H1 (cell line): ENCODE measurements around the gene CCNY. TPM values are rescaled to one million over a fixed set of nuclear protein-coding genes. Genes with fewer than 3 reads are reported as not detected.

Experiments used
- CTCF ChIA-PET: fragments of 300-600 bp; sonication (Branson Sonifier 250); formaldehyde crosslinking; loops from one replicate; lab custom pipeline; 2021; ENCODE audit not compliant: partially characterized antibody; lab: Charles Lee
- POLR2A ChIA-PET: fragments of 300-600 bp; sonication (Branson Sonifier 250); formaldehyde crosslinking; loops from one replicate; lab custom pipeline; 2021; ENCODE audit warnings: inconsistent platforms; ENCODE audit not compliant: partially characterized antibody; lab: Charles Lee
- DNase-seq, 2 experiments: peaks; one replicate each; pipeline versions ENCODE4 v3.0.0 to v3.0.0-alpha.2; 2010 to 2022; ENCODE audit warnings: low spot score in 2 of 2, low read depth in 1 of 2, mixed read lengths in 1 of 2
- FAIRE-seq: peaks from 2 replicates; lab custom pipeline; 2011; peaks lifted over from hg19 to GRCh38; lab: Jason Lieb, UNC
- H2AFZ ChIP-seq: 2 replicates; pipeline ENCODE4 v1.8.1; 2012; ENCODE audit warnings: low read length, inconsistent platforms
- H2AK5ac ChIP-seq: 2 replicates; pipeline ENCODE4 v1.6.1; 2013; ENCODE audit warnings: low read depth, low read length
- H2BK120ac ChIP-seq: replicated peaks from 2 replicates; pipeline ENCODE3; 2013; ENCODE audit warnings: low read depth, low read length, inconsistent platforms
- H2BK12ac ChIP-seq: 2 replicates; pipeline ENCODE4 v1.6.1; 2013; ENCODE audit warnings: low read depth, low read length
- H2BK15ac ChIP-seq: 2 replicates; pipeline ENCODE4 v1.6.1; 2013; ENCODE audit warnings: low read length
- H2BK20ac ChIP-seq: 2 replicates; pipeline ENCODE4 v1.6.1; 2013; ENCODE audit warnings: low read length
- H2BK5ac ChIP-seq: 2 replicates; pipeline ENCODE4 v1.6.1; 2013; ENCODE audit warnings: low read depth, low read length
- H3K14ac ChIP-seq: 2 replicates; pipeline ENCODE4 v1.6.1; 2013; ENCODE audit warnings: inconsistent platforms; ENCODE audit not compliant: insufficient read length
- H3K18ac ChIP-seq: 2 replicates; pipeline ENCODE4 v1.6.1; 2013; ENCODE audit warnings: low read length; ENCODE audit errors: extremely low read depth
- H3K23ac ChIP-seq: 2 replicates; pipeline ENCODE4 v1.6.1; 2013; ENCODE audit warnings: inconsistent platforms; ENCODE audit not compliant: insufficient read length
- H3K23me2 ChIP-seq: 2 replicates; pipeline ENCODE4 v1.6.1; 2013; ENCODE audit warnings: low read depth, low read length
- H3K27ac ChIP-seq: 2 replicates; pipeline ENCODE4 v1.6.1; 2011; ENCODE audit warnings: low read depth, low read length, inconsistent platforms
- H3K27me3 ChIP-seq, 4 experiments: replicated peaks in 1 of 4; 1 replicate in 1 of 4; 2 replicates in 3 of 4; pipeline versions ENCODE4 v1.6.1 to v1.8.1; 2011 to 2013; ENCODE audit warnings: low read length in 3 of 4, mild to moderate bottlenecking in 3 of 4, inconsistent platforms in 2 of 4, mixed read lengths in 2 of 4, moderate library complexity in 1 of 4; ENCODE audit not compliant: control insufficient read depth in 3 of 4, insufficient read depth in 3 of 4; ENCODE audit errors: extremely low read depth in 1 of 4
- H3K36me3 ChIP-seq, 4 experiments: 2 replicates each; pipeline versions ENCODE4 v1.6.1 to v1.8.1; 2011 to 2013; ENCODE audit warnings: mild to moderate bottlenecking in 4 of 4, low read length in 3 of 4, moderate library complexity in 2 of 4, control low read depth in 1 of 4, inconsistent platforms in 1 of 4; ENCODE audit not compliant: insufficient read depth in 4 of 4, control insufficient read depth in 2 of 4
- H3K4ac ChIP-seq: replicated peaks from 2 replicates; pipeline ENCODE3; 2013; ENCODE audit warnings: low read length, low read depth, mixed read lengths, inconsistent platforms; ENCODE audit not compliant: insufficient read length
- H3K4me1 ChIP-seq, 4 experiments: replicated peaks in 1 of 4; 1 replicate in 1 of 4; 2 replicates in 3 of 4; pipeline versions ENCODE4 v1.6.1 to v1.8.1; 2011 to 2013; ENCODE audit warnings: low read length in 3 of 4, inconsistent platforms in 2 of 4, mixed read lengths in 1 of 4; ENCODE audit not compliant: insufficient read depth in 4 of 4, control insufficient read depth in 3 of 4
- H3K4me2 ChIP-seq, 2 experiments: 2 replicates each; pipeline versions ENCODE4 v1.6.1 to v1.8.1; 2011 to 2013; ENCODE audit warnings: low read depth in 2 of 2, low read length in 2 of 2, control low read depth in 1 of 2, inconsistent platforms in 1 of 2, mild to moderate bottlenecking in 1 of 2; ENCODE audit not compliant: insufficient read depth in 1 of 2
- H3K4me3 ChIP-seq, 4 experiments: fragments of 200-600, 300-600 bp in 1 of 4; sonication (generic), shearing (Covaris generic), sonication (Bioruptor Twin) in 1 of 4; 2 replicates each; pipeline versions ENCODE4 v1.5.1 to v1.8.1; 2011 to 2016; ENCODE audit warnings: low read length in 4 of 4, low read depth in 3 of 4, control low read depth in 2 of 4, inconsistent platforms in 2 of 4, mild to moderate bottlenecking in 2 of 4, mixed read lengths in 1 of 4, moderate library complexity in 1 of 4; ENCODE audit not compliant: insufficient read depth in 2 of 4; ENCODE audit errors: extremely low read depth in 1 of 4
- H3K56ac ChIP-seq: replicated peaks from 2 replicates; pipeline ENCODE3; 2013; ENCODE audit warnings: low read depth, mild to moderate bottlenecking, mixed read lengths, low read length, inconsistent platforms; ENCODE audit not compliant: insufficient read length
- H3K79me1 ChIP-seq: 2 replicates; pipeline ENCODE4 v1.6.1; 2013; ENCODE audit warnings: low read depth, low read length, control low read depth
- H3K79me2 ChIP-seq, 2 experiments: 2 replicates each; pipeline versions ENCODE4 v1.6.1 to v1.8.1; 2012 to 2013; ENCODE audit warnings: low read length in 2 of 2, mild to moderate bottlenecking in 2 of 2, inconsistent platforms in 1 of 2; ENCODE audit not compliant: insufficient read depth in 2 of 2, control insufficient read depth in 1 of 2
- H3K9ac ChIP-seq, 4 experiments: replicated peaks in 1 of 4; 1 replicate in 1 of 4; 2 replicates in 3 of 4; pipeline versions ENCODE4 v1.6.1 to v1.8.1; 2011 to 2013; ENCODE audit warnings: low read depth in 3 of 4, low read length in 3 of 4, control low read depth in 2 of 4, mild to moderate bottlenecking in 2 of 4, moderate library complexity in 2 of 4, inconsistent platforms in 1 of 4; ENCODE audit errors: extremely low read depth in 1 of 4
- H3K9me3 ChIP-seq, 2 experiments: 2 replicates each; pipeline versions ENCODE4 v1.6.1 to v1.8.1; 2012 to 2013; ENCODE audit warnings: mild to moderate bottlenecking in 2 of 2, moderate library complexity in 2 of 2, control low read depth in 1 of 2, inconsistent platforms in 1 of 2, low read depth in 1 of 2, low read length in 1 of 2, mixed read lengths in 1 of 2; ENCODE audit not compliant: insufficient read depth in 2 of 2
- H4K20me1 ChIP-seq, 2 experiments: replicated peaks in 1 of 2; 2 replicates each; pipeline versions ENCODE3 to v1.8.1; 2011 to 2013; ENCODE audit warnings: inconsistent platforms in 2 of 2, low read length in 2 of 2, mild to moderate bottlenecking in 1 of 2; ENCODE audit not compliant: insufficient read depth in 2 of 2, control insufficient read depth in 1 of 2
- H4K5ac ChIP-seq: 2 replicates; pipeline ENCODE4 v1.6.1; 2013; ENCODE audit warnings: low read length, low read depth, mixed read lengths, inconsistent platforms; ENCODE audit not compliant: insufficient read length
- H4K8ac ChIP-seq: 2 replicates; pipeline ENCODE4 v1.8.0; 2013; ENCODE audit warnings: mild to moderate bottlenecking, moderate library complexity, low read length, inconsistent platforms; ENCODE audit not compliant: insufficient read depth; ENCODE audit errors: extremely low read depth
- H4K91ac ChIP-seq: replicated peaks from 2 replicates; pipeline ENCODE3; 2013; ENCODE audit warnings: low read length, mixed read lengths, inconsistent platforms; ENCODE audit not compliant: insufficient read length
- CHD1 ChIP-seq: IDR thresholded peaks from 2 replicates; pipeline ENCODE4 v1.6.1; 2012; ENCODE audit warnings: low read depth, low read length, improper control_type of control experiment
- GTF2F1 ChIP-seq: IDR thresholded peaks from 2 replicates; pipeline ENCODE4 v1.6.1; 2012; ENCODE audit warnings: low read depth, low read length, improper control_type of control experiment, borderline replicate concordance
- NRF1 ChIP-seq: IDR thresholded peaks from 2 replicates; pipeline ENCODE4 v1.6.1; 2011; ENCODE audit warnings: mild to moderate bottlenecking, low read depth, low read length, improper control_type of control experiment
- TCF12 ChIP-seq: IDR thresholded peaks from 2 replicates; pipeline ENCODE4 v1.6.1; 2011; ENCODE audit warnings: low read depth, mild to moderate bottlenecking, low read length
- ZNF274 ChIP-seq: IDR thresholded peaks from 2 replicates; pipeline ENCODE4 v1.7.0; 2012; ENCODE audit warnings: low read length, borderline replicate concordance; ENCODE audit errors: extremely low read depth
- WGBS, 2 experiments: shearing (Covaris generic) in 1 of 2; methylation state at CpG; one replicate each; pipeline versions ENCODE4 v1.1.6 to v1.1.7; 2013 to 2015; ENCODE audit warnings: low lambda C conversion rate in 2 of 2, mixed read lengths in 2 of 2, inconsistent platforms in 1 of 2, low coverage in 1 of 2, missing lambda C conversion rate in 1 of 2; ENCODE audit not compliant: insufficient replicate concordance in 2 of 2, insufficient coverage in 1 of 2, insufficient read length in 1 of 2; ENCODE audit errors: extremely low coverage in 1 of 2, missing lambda C conversion rate in 1 of 2; 5-methylcytosine and 5-hydroxymethylcytosine counted together
- polyA plus RNA-seq, 7 experiments: library from polyadenylated mRNA; depleted of rRNA in 3 of 7; stranded (reverse) in 5 of 7; unstranded in 2 of 7; fragments of >200 nt in 5 of 7; fragments of 200-250 nt in 2 of 7; gene quantifications; 1 replicate in 5 of 7; 2 replicates in 1 of 7; 4 replicates in 1 of 7; pipeline versions ENCODE4 v1.2.1 to v1.2.3, GENCODE V29; 2011 to 2013; ENCODE audit warnings: missing spikeins in 2 of 7, mixed read lengths in 2 of 7
- total RNA-seq: library from RNA; stranded (reverse); fragmentation: NEBNext Ultra II Directional; extraction: Animal tissue kit (Norgen Biotek cat#: 25700); gene quantifications from 2 replicates; pipeline ENCODE4 v1.2.1, GENCODE V29; 2021
- TF ChIP-seq, protein P1 (sequence below): IDR thresholded peaks from 2 replicates; pipeline ENCODE4 v1.6.1; 2012; ENCODE audit warnings: inconsistent platforms
- TF ChIP-seq, protein P2 (sequence below): IDR thresholded peaks from 2 replicates; pipeline ENCODE4 v1.6.1; 2011; ENCODE audit warnings: low read length, improper control_type of control experiment

Gene CCNY
- total and polyA plus RNA-seq, 2 of the 8 experiments (the other 6 are each of a cell fraction or from before 2014, with no cell fraction given), result 25.3 to 68.2 TPM

DNA sequence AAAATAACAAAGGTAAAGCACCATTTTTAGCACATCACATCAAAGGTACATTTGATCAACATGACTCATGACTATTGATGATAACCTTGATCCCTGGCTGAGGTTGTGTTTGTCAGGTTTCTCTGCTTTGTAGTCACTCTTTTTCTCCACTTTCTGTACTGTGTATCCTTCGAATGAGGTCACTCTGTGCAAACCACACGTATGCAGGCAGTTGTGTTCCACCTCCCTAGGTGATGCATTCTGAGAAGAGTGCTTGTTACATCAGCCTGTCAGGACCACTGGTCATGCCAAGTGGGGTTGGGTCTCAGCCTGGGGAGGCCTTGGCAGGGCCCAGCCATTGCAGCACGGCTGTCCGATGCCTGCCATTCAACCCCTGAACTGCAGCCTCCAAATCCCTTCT lies 206.0 kb downstream of the CCNY start:
- TF ChIP-seq TCF12 (no peak), ZNF274 (no peak), NRF1 (no peak), CHD1 (no peak), GTF2F1 (no peak)
- TF ChIP-seq, protein P1, sequence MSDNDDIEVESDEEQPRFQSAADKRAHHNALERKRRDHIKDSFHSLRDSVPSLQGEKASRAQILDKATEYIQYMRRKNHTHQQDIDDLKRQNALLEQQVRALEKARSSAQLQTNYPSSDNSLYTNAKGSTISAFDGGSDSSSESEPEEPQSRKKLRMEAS, result no peak
- TF ChIP-seq, protein P2, sequence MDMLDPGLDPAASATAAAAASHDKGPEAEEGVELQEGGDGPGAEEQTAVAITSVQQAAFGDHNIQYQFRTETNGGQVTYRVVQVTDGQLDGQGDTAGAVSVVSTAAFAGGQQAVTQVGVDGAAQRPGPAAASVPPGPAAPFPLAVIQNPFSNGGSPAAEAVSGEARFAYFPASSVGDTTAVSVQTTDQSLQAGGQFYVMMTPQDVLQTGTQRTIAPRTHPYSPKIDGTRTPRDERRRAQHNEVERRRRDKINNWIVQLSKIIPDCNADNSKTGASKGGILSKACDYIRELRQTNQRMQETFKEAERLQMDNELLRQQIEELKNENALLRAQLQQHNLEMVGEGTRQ, result no peak
- Histone ChIP-seq H3K27me3 (no peaks in the 10 kb centered on the region), H2BK120ac (no peak overlapping the region), H4K5ac (no peak overlapping the region), H3K9ac (no peak overlapping the region), H3K79me1 (no peaks in the 10 kb centered on the region), H4K20me1 (no peaks in the 10 kb centered on the region), H3K27ac (no peak overlapping the region), H2AFZ (no peak overlapping the region), H3K4me1 (no peaks in the 10 kb centered on the region), H3K23ac (no peak overlapping the region), H3K18ac (no peak overlapping the region), H3K56ac (no peak overlapping the region), H3K23me2 (no peaks in the 10 kb centered on the region), H3K36me3 (peaks cover 0 to 5% (median 3%) of the 10 kb centered on the region in 4 experiments; a peak in 1 of 8 replicates), H2AK5ac (no peak overlapping the region), H4K8ac (no peak overlapping the region; the same call in 1 of the 2 replicates), H2BK20ac (no peak overlapping the region), H3K4me2 (no peak overlapping the region), H2BK12ac (no peak overlapping the region), H3K9me3 (no peaks in the 10 kb centered on the region; a peak in 1 of 4 replicates), H4K91ac (no peak overlapping the region), H3K4ac (no peak overlapping the region), H3K79me2 (0 out of 4 replicates have a peak, but pooled peaks cover 0 to 3% of the 10 kb centered on the region in 2 experiments), H2BK5ac (no peak overlapping the region), H3K4me3 (no peak overlapping the region), H2BK15ac (no peak overlapping the region), H3K14ac (no peak overlapping the region)
- WGBS, 2 experiments, result 96% methylated on average over 4 of the region's 4 CpGs; no CpG with 5 or more reads in 1 of the 2 experiments
- FAIRE-seq (no peak), DNase-seq (no peak)
- POLR2A ChIA-PET, result no interaction called here
- CTCF ChIA-PET, result no interaction called here
